ENCODE results near the gene AP5S1. TPM values are rescaled to one million over a fixed set of nuclear protein-coding genes. Genes with fewer than 3 reads are reported as not detected.

The AP5S1 gene
- total and polyA plus RNA-seq, 12 donors: 9.6 to 50.3 (median 23.0) TPM

GRCh38 chr20:3857405-3857804 is 37.1 kb downstream of the AP5S1 start:
- peaks cover 0 to 61% of the 10 kb centered on the region in 2 donors for H3K36me3 ChIP-seq (replicated peaks in 1 of 2)
- no peak overlapping the region for H3K27ac ChIP-seq
- TF ChIP-seq CTCF (IDR thresholded peaks at IDR 0.05): no peak
- intact Hi-C loops (cut with DNase I): loop anchor here in 1 of 2 donors (10.0 kb wide), 1 partner anchor 183 kb away; no protein-coding TSS in a partner anchor
- DNase-seq: no peak
- no peaks in the 10 kb centered on the region for H3K9me3 ChIP-seq (replicated peaks in 1 of 3)
- no peak overlapping the region for H3K4me3 ChIP-seq
- H3K27me3 ChIP-seq: no peaks in the 10 kb centered on the region
- 77 to 86% (median 81%) methylated on average over 8 to 14 of the region's 14 CpGs for WGBS, 4 donors
- no peaks in the 10 kb centered on the region for H3K4me1 ChIP-seq (replicated peaks in 1 of 2)

- intact Hi-C loops (cut with DNase I): loop anchor here in 1 of 2 donors (10.0 kb wide), 1 partner anchor 184 kb away; no protein-coding TSS in a partner anchor
Observed at GRCh38 chr20:3858689-3859088, 38.3 kb downstream of the AP5S1 start.

GRCh38 chr20:3861191-3861590 is 40.8 kb downstream of the AP5S1 start:
- no peak overlapping the region for H3K27ac ChIP-seq
- H3K36me3 ChIP-seq (replicated peaks in 1 of 2): peaks cover 0 to 89% of the 10 kb centered on the region in 2 donors
- H3K9me3 ChIP-seq (replicated peaks in 1 of 3): no peaks in the 10 kb centered on the region
- no peak for DNase-seq
- TF ChIP-seq CTCF (IDR thresholded peaks at IDR 0.05) (no peak), POLR2A (IDR thresholded peaks at IDR 0.05) (no peak)
- WGBS, 4 donors: 94 to 98% (median 97%) methylated on average over 6 to 7 of the region's 7 CpGs
- H3K4me1 ChIP-seq (replicated peaks in 1 of 2): no peaks in the 10 kb centered on the region
- no peaks in the 10 kb centered on the region for H3K27me3 ChIP-seq
- no peak overlapping the region for H3K4me3 ChIP-seq
- intact Hi-C loops (cut with DNase I): no loop called here

More at GRCh38 chr20:3858689-3859088, 38.3 kb downstream of the AP5S1 start:
- Histone ChIP-seq H3K4me3 (no peak overlapping the region), H3K36me3 (replicated peaks in 1 of 2) (peaks cover 0 to 74% of the 10 kb centered on the region in 2 donors), H3K27me3 (no peaks in the 10 kb centered on the region), H3K27ac (no peak overlapping the region), H3K4me1 (replicated peaks in 1 of 2) (no peaks in the 10 kb centered on the region), H3K9me3 (replicated peaks in 1 of 3) (no peaks in the 10 kb centered on the region)
- TF ChIP-seq POLR2A (IDR thresholded peaks at IDR 0.05) (no peak), CTCF (IDR thresholded peaks at IDR 0.05) (no peak)
- DNase-seq: no peak
- 93 to 96% (median 95%) methylated on average over 6 of the region's 6 CpGs for WGBS, 4 donors

- Histone ChIP-seq H3K36me3 (replicated peaks in 1 of 2) (peaks cover 0 to 90% of the 10 kb centered on the region in 2 donors), H3K27me3 (no peaks in the 10 kb centered on the region), H3K27ac (no peak overlapping the region), H3K4me1 (replicated peaks in 1 of 2) (no peaks in the 10 kb centered on the region), H3K9me3 (replicated peaks in 1 of 3) (no peaks in the 10 kb centered on the region), H3K4me3 (no peak overlapping the region)
- intact Hi-C loops (cut with DNase I): no loop called here
- 80 to 100% (median 100%) methylated on average over 1 of the region's 1 CpG for WGBS, 4 donors
- DNase-seq: no peak
- TF ChIP-seq POLR2A (IDR thresholded peaks at IDR 0.05): no peak
Observed at GRCh38 chr20:3862333-3862732, 42.0 kb downstream of the AP5S1 start.

- 83 to 98% (median 91%) methylated on average over 7 of the region's 7 CpGs for WGBS, 4 donors
- H3K36me3 ChIP-seq (replicated peaks in 1 of 2): peaks cover 0 to 83% of the 10 kb centered on the region in 2 donors
Observed at GRCh38 chr20:3863317-3863716, 43.0 kb downstream of the AP5S1 start.

More at GRCh38 chr20:3863317-3863716, 43.0 kb downstream of the AP5S1 start:
- Histone ChIP-seq H3K27ac (no peak overlapping the region), H3K27me3 (no peaks in the 10 kb centered on the region), H3K4me1 (replicated peaks in 1 of 2) (no peaks in the 10 kb centered on the region), H3K9me3 (replicated peaks in 1 of 3) (no peaks in the 10 kb centered on the region), H3K4me3 (no peak overlapping the region)
- TF ChIP-seq CTCF (IDR thresholded peaks at IDR 0.05) (no peak), POLR2A (IDR thresholded peaks at IDR 0.05) (no peak)
- DNase-seq: no peak
- intact Hi-C loops (cut with DNase I): no loop called here

Measured in adrenal gland (tissue), 12 donors.